HG03575 (cell line): ENCODE measurements around the gene FIGNL1.

Experiments used
- ATAC-seq: cut with Tn5 transposase; IDR thresholded peaks from one replicate; pipeline ENCODE4 v1.9.1; 2021; ENCODE audit not compliant: unreplicated experiment, insufficient number of reproducible peaks, low FRiP score; ENCODE audit errors: extremely low read depth

The FIGNL1 gene

GRCh38 chr7:50406935-50407334 is 43.2 kb downstream of the FIGNL1 start:
- ATAC-seq: no peak

GRCh38 chr7:50405221-50405620 is 44.9 kb downstream of the FIGNL1 start:
- ATAC-seq: no peak

GRCh38 chr7:50404392-50404791 is 45.8 kb downstream of the FIGNL1 start:
- no peak for ATAC-seq

GRCh38 chr7:50400114-50400513 is 50.0 kb downstream of the FIGNL1 start:
- no peak for ATAC-seq

- no peak for ATAC-seq
Measured at GRCh38 chr7:50399635-50400034, 50.5 kb downstream of the FIGNL1 start.

- ATAC-seq: no peak
Measured at GRCh38 chr7:50399206-50399605, 50.9 kb downstream of the FIGNL1 start.

GRCh38 chr7:50397971-50398324 is 52.2 kb downstream of the FIGNL1 start:
- ATAC-seq: no peak

- no peak for ATAC-seq
Measured at GRCh38 chr7:50397320-50397970, 52.7 kb downstream of the FIGNL1 start.

GRCh38 chr7:50396856-50397255 is 53.3 kb downstream of the FIGNL1 start:
- ATAC-seq: no peak

GRCh38 chr7:50394315-50394714 is 55.8 kb downstream of the FIGNL1 start:
- no peak for ATAC-seq
